Measurements from ENCODE around the gene ZC3H18. TPM values are rescaled to one million over a fixed set of nuclear protein-coding genes. Genes with fewer than 3 reads are reported as not detected.

ZC3H18 gene
- total RNA-seq, 1 donor from 2014 or later = 6.3 TPM

- no peak for DNase-seq (ENCODE audit: low spot score)
Observed at GRCh38 chr16:88622866-88623265, 52.7 kb downstream of the ZC3H18 start.

GRCh38 chr16:88623858-88624257, 53.7 kb downstream of the ZC3H18 start:
- DNase-seq (ENCODE audit: low spot score) = no peak

DNA sequence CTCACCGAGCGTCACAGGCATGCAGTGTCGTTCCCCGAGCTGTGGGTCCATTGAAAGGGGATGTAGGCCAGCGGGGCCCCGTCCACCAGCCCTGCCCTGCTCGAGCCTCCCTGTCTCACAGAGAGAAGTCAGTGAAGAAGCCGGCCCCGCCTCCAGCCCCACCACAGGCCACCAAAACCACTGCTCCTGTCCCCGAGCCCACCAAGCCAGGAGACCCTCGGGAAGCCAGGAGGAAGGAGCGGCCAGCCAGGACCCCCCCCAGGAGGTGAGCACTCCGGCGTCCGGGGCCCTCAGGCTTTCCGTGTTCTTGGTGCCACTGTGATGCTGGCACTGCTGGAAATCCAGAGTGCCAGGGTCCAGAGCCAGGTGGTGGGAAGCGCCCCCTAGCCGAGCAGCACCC, 54.3 kb downstream of the ZC3H18 start:
- DNase-seq (ENCODE audit: low spot score) = no peak

GRCh38 chr16:88624977-88625576, 54.9 kb downstream of the ZC3H18 start:
- DNase-seq (ENCODE audit: low spot score) = no peak

GRCh38 chr16:88626646-88627045, 56.4 kb downstream of the ZC3H18 start:
- no peak for DNase-seq (ENCODE audit: low spot score)

GRCh38 chr16:88627531-88628411, 57.6 kb downstream of the ZC3H18 start:
- DNase-seq (ENCODE audit: low spot score) = no peak

- no peak for DNase-seq (ENCODE audit: low spot score)
Observed at GRCh38 chr16:88628512-88628974, 58.3 kb downstream of the ZC3H18 start.

- no peak for DNase-seq (ENCODE audit: low spot score)
Observed at GRCh38 chr16:88629835-88630234, 59.6 kb downstream of the ZC3H18 start.

DNA sequence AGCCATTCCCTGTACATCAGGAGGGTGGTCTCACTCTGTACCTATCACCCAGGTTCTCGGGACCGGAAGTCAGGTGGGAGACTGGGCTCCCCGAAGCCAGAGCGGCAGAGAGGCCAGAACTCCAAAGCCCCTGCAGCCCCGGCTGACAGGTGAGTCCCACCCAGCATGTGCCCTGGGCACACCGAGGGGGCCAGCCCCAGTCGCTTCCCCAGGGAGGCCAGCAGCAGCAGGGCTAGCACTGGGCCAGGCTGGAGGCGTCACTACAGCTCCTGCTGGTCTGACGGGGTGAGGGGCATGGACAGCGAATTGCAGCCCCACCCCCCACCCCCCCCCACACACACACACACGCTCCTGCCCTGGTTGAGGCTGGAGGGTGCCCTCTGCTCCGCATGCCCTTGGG, 60.2 kb downstream of the ZC3H18 start:
- DNase-seq (ENCODE audit: low spot score) = no peak

GRCh38 chr16:88630941-88631340, 60.7 kb downstream of the ZC3H18 start:
- DNase-seq (ENCODE audit: low spot score) = no peak

DNA sequence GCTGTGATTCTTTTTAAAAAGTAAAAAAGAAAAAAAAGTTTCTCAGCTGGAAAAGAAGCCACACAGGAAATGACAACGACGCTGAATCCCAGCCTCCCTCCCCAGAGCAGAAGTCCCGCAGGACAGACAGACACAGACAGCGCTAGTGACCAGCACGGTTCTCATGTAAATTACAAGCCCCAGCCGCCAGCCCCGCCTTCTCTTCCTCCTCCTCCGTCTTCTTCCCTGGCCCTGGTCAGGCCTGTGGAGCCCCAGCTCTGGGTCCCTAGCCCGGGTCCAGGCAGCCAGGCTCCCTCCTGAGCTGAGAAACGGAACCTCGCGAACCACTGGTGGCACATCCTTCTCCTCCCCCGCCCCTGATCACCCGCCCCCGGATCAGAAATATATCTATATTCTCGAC, 61.2 kb downstream of the ZC3H18 start:
- no peak for DNase-seq (ENCODE audit: low spot score)

DNA sequence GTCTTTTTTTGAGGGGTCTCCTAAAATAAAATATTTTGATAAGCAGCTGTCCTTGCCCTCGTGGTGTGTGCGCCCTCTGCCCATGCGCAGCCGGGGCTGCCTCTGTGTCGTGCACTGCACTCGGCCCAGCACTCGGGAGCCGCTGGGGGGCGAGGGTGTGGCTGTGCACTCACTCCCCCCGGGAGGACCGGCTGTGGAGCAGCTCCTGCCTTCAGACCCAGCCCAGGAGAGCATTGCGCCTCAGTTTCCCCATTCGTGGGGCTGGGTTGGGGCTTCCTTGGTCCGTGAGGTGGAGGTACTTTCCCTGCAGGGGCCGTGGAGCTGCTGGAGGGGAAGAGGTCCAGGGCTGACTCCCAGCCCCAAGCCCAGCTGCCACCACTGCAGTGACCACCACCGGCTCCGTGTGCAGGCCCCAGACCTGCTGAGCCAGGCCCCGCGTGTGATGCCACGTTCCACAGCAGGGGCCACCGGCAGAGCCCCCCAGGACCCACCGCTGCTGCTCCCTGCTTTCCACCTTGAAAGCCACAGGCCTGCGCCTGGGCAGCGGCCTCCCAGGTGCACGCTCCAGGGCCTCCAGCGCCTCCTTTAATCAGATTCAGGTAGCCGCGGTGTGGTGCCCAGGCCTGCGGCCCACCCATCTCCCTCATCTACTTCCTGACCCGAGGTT, 61.9 kb downstream of the ZC3H18 start:
- no peak for DNase-seq (ENCODE audit: low spot score)

DNA sequence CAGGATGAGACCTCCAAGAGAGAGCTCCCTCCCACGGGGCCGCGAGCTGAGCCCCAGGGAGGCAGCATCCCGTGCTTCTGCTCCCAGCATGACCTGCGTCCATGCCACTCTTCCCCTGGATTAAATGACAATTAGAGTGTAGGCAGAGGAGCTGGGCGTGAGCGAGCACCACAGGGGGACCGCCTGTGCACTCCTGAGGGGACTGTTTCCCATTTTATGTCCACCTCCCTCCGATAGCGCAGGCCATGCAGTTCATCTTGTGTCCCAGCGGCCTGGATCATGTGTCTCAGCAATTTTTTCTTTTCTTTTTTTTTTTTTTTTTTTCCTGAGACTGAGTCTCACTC, 62.4 kb downstream of the ZC3H18 start:
- DNase-seq (ENCODE audit: low spot score) = no peak

- no peak for DNase-seq (ENCODE audit: low spot score)
Observed at GRCh38 chr16:88633684-88634140, 63.5 kb downstream of the ZC3H18 start.

DNA sequence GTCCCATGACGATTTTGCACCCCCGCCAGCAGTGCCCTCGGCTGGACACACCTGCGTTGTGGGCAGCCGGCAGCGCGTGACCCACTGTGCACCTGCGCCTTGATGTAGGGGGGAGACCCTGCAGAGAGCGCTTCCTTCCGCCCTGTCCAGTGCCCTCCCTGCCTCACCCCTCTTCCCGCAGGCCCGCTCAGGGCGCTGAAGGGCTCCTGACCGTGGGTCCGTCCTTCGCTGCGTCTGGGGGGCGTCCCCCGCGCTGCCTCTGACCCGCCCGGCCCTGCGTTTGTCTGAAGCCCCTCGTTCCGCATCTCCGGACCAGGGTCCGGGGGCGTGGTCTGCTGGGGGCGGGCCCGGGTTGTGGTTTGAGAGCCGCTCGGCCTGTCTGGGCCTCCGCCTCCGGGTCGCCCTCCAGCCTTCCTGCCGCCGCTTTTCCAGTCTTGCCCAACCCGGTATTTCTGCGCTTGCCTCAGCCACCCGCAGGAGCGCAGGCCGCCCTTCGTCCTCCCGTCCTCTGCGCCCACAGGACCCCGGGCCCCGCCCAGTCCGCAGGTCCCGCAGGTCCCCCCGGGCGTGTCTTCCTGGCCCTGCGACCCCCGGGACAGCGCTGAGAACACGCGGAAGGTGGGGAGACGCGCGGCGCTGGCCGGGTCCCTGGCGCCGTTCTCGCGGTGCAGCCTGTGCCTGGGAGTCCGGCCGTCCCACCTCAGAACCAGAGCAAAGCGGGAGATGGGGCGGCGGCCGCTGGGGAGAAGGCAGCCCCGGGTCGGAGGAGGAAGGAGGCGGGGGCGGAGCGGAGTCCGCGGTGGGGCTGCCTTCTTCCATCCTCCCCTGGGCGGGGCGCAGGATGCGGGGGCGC, 64.2 kb downstream of the ZC3H18 start:
- DNase-seq (ENCODE audit: low spot score) = peak; percentile 54

DNA sequence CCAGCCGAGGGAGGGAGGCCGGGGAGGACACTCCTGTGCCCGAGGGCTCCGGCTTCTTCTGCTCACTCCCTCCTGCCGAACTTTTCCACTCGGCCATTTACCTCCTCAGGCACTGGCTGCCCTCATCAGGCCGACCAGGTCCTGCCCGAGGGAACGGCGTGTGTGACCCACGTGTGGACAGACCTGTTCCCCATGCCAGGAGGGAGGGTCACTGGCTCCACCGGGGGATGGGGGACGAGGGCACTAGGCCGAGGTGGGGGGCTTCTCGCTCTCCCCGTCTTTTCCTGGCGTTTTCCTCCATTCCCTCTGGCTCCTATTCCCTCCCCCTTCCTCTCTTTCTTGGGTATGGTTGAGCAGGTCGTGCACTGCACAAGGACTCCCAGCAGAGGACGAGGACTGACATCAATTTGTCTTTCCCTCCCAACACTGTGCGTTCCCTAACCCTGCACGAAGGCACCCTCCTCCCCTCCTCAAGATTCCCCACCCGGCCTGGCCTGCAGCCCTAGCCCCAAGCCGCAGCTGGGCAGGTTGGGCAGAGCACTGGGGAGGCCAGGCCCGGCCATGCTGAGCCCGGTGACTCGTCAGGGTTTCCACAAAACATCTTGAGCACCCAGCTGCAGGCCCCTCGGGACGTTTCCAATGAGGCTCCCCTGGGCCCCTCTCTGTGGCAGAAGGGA, 64.9 kb downstream of the ZC3H18 start:
- DNase-seq (ENCODE audit: low spot score) = no peak

DNA sequence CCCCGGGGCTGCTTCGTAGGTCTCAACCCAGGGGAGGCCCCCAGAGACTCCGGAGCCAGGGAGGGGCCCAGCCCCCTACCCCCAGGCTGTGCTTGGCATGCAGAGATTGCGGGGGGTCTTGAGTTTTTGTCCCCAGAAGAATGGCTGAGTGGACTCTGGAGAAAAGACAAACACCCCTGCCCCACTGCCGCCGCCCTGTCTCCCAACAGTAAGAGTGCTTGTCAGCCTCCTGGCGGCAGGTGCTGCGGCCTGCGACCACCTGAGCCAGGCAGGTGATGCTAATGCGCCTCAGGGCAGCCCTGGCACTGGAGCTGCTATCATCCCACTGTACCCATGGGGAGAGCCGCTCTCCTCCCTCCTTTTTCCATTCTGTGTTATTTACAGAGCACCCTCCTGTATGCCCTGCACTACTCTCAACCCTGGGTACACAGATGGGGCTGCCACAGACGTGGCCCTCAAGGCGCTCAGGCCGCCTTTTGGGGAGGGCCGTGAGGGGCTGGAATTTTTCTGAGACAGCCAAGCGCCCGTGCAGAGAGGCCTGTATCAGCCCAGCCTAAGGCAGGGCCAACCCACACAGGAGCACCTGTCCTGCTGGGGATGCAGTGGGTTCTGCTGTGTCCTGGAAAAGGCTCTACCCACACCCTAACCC, 65.6 kb downstream of the ZC3H18 start:
- DNase-seq (ENCODE audit: low spot score) = no peak

GRCh38 chr16:88636488-88637265, 66.5 kb downstream of the ZC3H18 start:
- no peak for DNase-seq (ENCODE audit: low spot score)

- DNase-seq (ENCODE audit: low spot score) = no peak
Observed at GRCh38 chr16:88638323-88639230, 68.4 kb downstream of the ZC3H18 start, which contains the start of gene IL17C. IL17C (plus strand) TSS chr16:88638572; CDS start chr16:88638642, 70 bp downstream.
